Testis (tissue), 2 donors: ENCODE data around the gene CENPO.

Source experiments
- CTCF ChIP-seq, 3 experiments: fragments of 450-650 bp in 2 of 3; fragments of 200-600 bp in 1 of 3; sonication (generic) in 1 of 3; IDR thresholded peaks; one replicate each; pipeline ENCODE4 v1.5.1; 2016 to 2019; ENCODE audit warnings: antibody characterized with exemption in 3 of 3, mild to moderate bottlenecking in 2 of 3, moderate library complexity in 1 of 3
- POLR2A ChIP-seq: fragments of 450-650 bp; IDR thresholded peaks from one replicate; pipeline ENCODE4 v1.6.1; 2017; ENCODE audit warnings: antibody characterized with exemption, mild to moderate bottlenecking, moderate library complexity

- TF ChIP-seq CTCF (IDR thresholded peaks at IDR 0.05) (no peak), POLR2A (no peak)
These were observed 38.1 kb upstream of the CENPO start for GRCh38 chr2:24754985-24755705.
